Subcutaneous abdominal adipose tissue (tissue), 5 donors: ENCODE results near the gene TRIM41.
A peak's percentile ranks its signal among the peaks of the same experiment; 100 is the strongest.

ENCODE experiments used
- H3K27ac ChIP-seq: one replicate; pipeline ENCODE4 v1.7.0; 2013; ENCODE audit warnings: low read depth, mild to moderate bottlenecking, inconsistent platforms, low read length, moderate library complexity
- H3K27me3 ChIP-seq, 5 donors: one replicate each; pipeline ENCODE4 v1.7.0; 2013; ENCODE audit warnings: low read length in 5 of 5, inconsistent platforms in 1 of 5; ENCODE audit not compliant: control insufficient read depth in 5 of 5, insufficient read depth in 4 of 5
- H3K36me3 ChIP-seq, 5 donors: one replicate each; pipeline ENCODE4 v1.7.0; 2013; ENCODE audit warnings: low read length in 5 of 5; ENCODE audit not compliant: control insufficient read depth in 5 of 5, insufficient read depth in 5 of 5
- H3K4me1 ChIP-seq, 5 donors: one replicate each; pipeline ENCODE4 v1.7.0; 2013; ENCODE audit warnings: low read length in 5 of 5, mild to moderate bottlenecking in 3 of 5, moderate library complexity in 1 of 5; ENCODE audit not compliant: control insufficient read depth in 5 of 5, insufficient read depth in 5 of 5
- H3K4me3 ChIP-seq, 5 donors: one replicate each; pipeline ENCODE4 v1.7.0; 2013; ENCODE audit warnings: low read length in 5 of 5, low read depth in 1 of 5
- H3K9ac ChIP-seq, 5 donors: one replicate each; pipeline ENCODE4 v1.7.0; 2013; ENCODE audit warnings: low read length in 5 of 5, mild to moderate bottlenecking in 4 of 5, moderate library complexity in 3 of 5
- H3K9me3 ChIP-seq, 5 donors: one replicate each; pipeline ENCODE4 v1.7.0; 2013; ENCODE audit warnings: low read length in 5 of 5; ENCODE audit not compliant: control insufficient read depth in 5 of 5
- donor health status: healthy.
- donor health status: healthy.
- donor health status: healthy.
- donor health status: healthy.
- donor health status: healthy.

Gene TRIM41

GRCh38 chr5:181186986-181187499, 36.0 kb upstream of the TRIM41 start:
- Histone ChIP-seq H3K27ac (no peak overlapping the region), H3K4me3 (peak overlapping the region in 2 of 5 donors; percentile 53 to 56)

GRCh38 chr5:181187500-181188213, 35.4 kb upstream of the TRIM41 start:
- Histone ChIP-seq H3K9ac (no peak overlapping the region), H3K4me1 (peaks cover 4 to 53% (median 42%) of the 10 kb centered on the region in 5 donors), H3K36me3 (no peaks in the 10 kb centered on the region), H3K27me3 (no peaks in the 10 kb centered on the region), H3K9me3 (no peaks in the 10 kb centered on the region), H3K4me3 (peak overlapping the region; percentile 39 to 69 (median 53)), H3K27ac (peak overlapping the region; percentile 41)

More at GRCh38 chr5:181186986-181187499, 36.0 kb upstream of the TRIM41 start:
- no peaks in the 10 kb centered on the region for H3K27me3 ChIP-seq
- H3K36me3 ChIP-seq = no peaks in the 10 kb centered on the region
- no peak overlapping the region for H3K9ac ChIP-seq
- H3K4me1 ChIP-seq = peaks cover 4 to 49% (median 37%) of the 10 kb centered on the region in 5 donors
- H3K9me3 ChIP-seq = no peaks in the 10 kb centered on the region

GRCh38 chr5:181188700-181189362, 34.2 kb upstream of the TRIM41 start:
- Histone ChIP-seq H3K36me3 (no peaks in the 10 kb centered on the region), H3K27me3 (no peaks in the 10 kb centered on the region), H3K9ac (peak overlapping the region; percentile 69 to 78 (median 74)), H3K27ac (peak overlapping the region; percentile 71), H3K9me3 (no peaks in the 10 kb centered on the region), H3K4me3 (peak overlapping the region; percentile 75 to 97 (median 94)), H3K4me1 (peaks cover 4 to 53% (median 44%) of the 10 kb centered on the region in 5 donors)

GRCh38 chr5:181189363-181189961, 33.6 kb upstream of the TRIM41 start:
- H3K27ac ChIP-seq = peak overlapping the region; percentile 71
- no peaks in the 10 kb centered on the region for H3K9me3 ChIP-seq
- peak overlapping the region; percentile 75 to 97 (median 94) for H3K4me3 ChIP-seq
- no peaks in the 10 kb centered on the region for H3K36me3 ChIP-seq
- H3K27me3 ChIP-seq = no peaks in the 10 kb centered on the region
- peak overlapping the region; percentile 68 to 77 (median 71) for H3K9ac ChIP-seq
- peaks cover 4 to 46% (median 38%) of the 10 kb centered on the region in 5 donors for H3K4me1 ChIP-seq

- peak overlapping the region; percentile 71 for H3K27ac ChIP-seq
- no peaks in the 10 kb centered on the region for H3K9me3 ChIP-seq
- H3K27me3 ChIP-seq = no peaks in the 10 kb centered on the region
- peaks cover 4 to 42% (median 35%) of the 10 kb centered on the region in 5 donors for H3K4me1 ChIP-seq
- H3K36me3 ChIP-seq = no peaks in the 10 kb centered on the region
- H3K4me3 ChIP-seq = peak overlapping the region; percentile 75 to 97 (median 94)
- H3K9ac ChIP-seq = peak overlapping the region; percentile 68 to 77 (median 71)
Observed at GRCh38 chr5:181189962-181190710, 32.9 kb upstream of the TRIM41 start.

- peak overlapping the region; percentile 37 for H3K27ac ChIP-seq
Observed at GRCh38 chr5:181190711-181191525, 32.2 kb upstream of the TRIM41 start.

GRCh38 chr5:181191526-181192336, 31.4 kb upstream of the TRIM41 start:
- Histone ChIP-seq H3K4me3 (peak overlapping the region; percentile 75 to 97 (median 93)), H3K36me3 (no peaks in the 10 kb centered on the region), H3K9me3 (no peaks in the 10 kb centered on the region), H3K4me1 (peaks cover 4 to 42% (median 35%) of the 10 kb centered on the region in 5 donors), H3K9ac (peak overlapping the region in 4 of 5 donors; percentile 62 to 78 (median 68)), H3K27me3 (no peaks in the 10 kb centered on the region), H3K27ac (peak overlapping the region; percentile 57)

More at GRCh38 chr5:181190711-181191525, 32.2 kb upstream of the TRIM41 start:
- H3K4me3 ChIP-seq = peak overlapping the region; percentile 75 to 97 (median 94)
- H3K27me3 ChIP-seq = no peaks in the 10 kb centered on the region
- H3K4me1 ChIP-seq = peaks cover 4 to 42% (median 35%) of the 10 kb centered on the region in 5 donors
- H3K9me3 ChIP-seq = no peaks in the 10 kb centered on the region
- peak overlapping the region in 4 of 5 donors; percentile 52 to 71 (median 68) for H3K9ac ChIP-seq
- H3K36me3 ChIP-seq = no peaks in the 10 kb centered on the region

GRCh38 chr5:181192337-181193046, 30.6 kb upstream of the TRIM41 start:
- Histone ChIP-seq H3K4me1 (peaks cover 4 to 42% (median 35%) of the 10 kb centered on the region in 5 donors), H3K4me3 (peak overlapping the region; percentile 59 to 94 (median 88)), H3K9me3 (no peaks in the 10 kb centered on the region), H3K9ac (peak overlapping the region in 4 of 5 donors; percentile 62 to 78 (median 68)), H3K27me3 (no peaks in the 10 kb centered on the region), H3K27ac (peak overlapping the region; percentile 57), H3K36me3 (no peaks in the 10 kb centered on the region)
